GM21360 (cell line): ENCODE measurements around the gene POLD1.
"Not testable (repeated sequence)": the region's sequence is repeated elsewhere in the genome, so short reads cannot be mapped to it uniquely, and the experiment has no call there.

Experiments used
- ATAC-seq: cut with Tn5 transposase; IDR thresholded peaks from one replicate; pipeline ENCODE4 v1.9.1; 2021; ENCODE audit warnings: mild to moderate bottlenecking, moderate library complexity; ENCODE audit not compliant: unreplicated experiment

The POLD1 gene

GRCh38 chr19:50390295-50390694 is 6.1 kb downstream of the POLD1 start:
- not testable (repeated sequence) for ATAC-seq

- not testable (repeated sequence) for ATAC-seq
These were observed 6.8 kb downstream of the POLD1 start for GRCh38 chr19:50390952-50391351.

- ATAC-seq, result no peak
These were observed 8.6 kb downstream of the POLD1 start for GRCh38 chr19:50392759-50393158.

- ATAC-seq, result no peak
These were observed 9.4 kb downstream of the POLD1 start for GRCh38 chr19:50393589-50393988.

- no peak for ATAC-seq
These were observed 9.9 kb downstream of the POLD1 start for GRCh38 chr19:50394017-50394416.

GRCh38 chr19:50398675-50399367 is 14.7 kb downstream of the POLD1 start:
- ATAC-seq, result no peak

- no peak for ATAC-seq
These were observed 15.2 kb downstream of the POLD1 start for GRCh38 chr19:50399368-50399745.

GRCh38 chr19:50401605-50402450 is 17.7 kb downstream of the POLD1 start:
- no peak for ATAC-seq

- no peak for ATAC-seq
These were observed 18.6 kb downstream of the POLD1 start for GRCh38 chr19:50402544-50403301.

- ATAC-seq, result no peak
These were observed 22.1 kb downstream of the POLD1 start for GRCh38 chr19:50406156-50406820.

- ATAC-seq, result no peak
These were observed 22.7 kb downstream of the POLD1 start for GRCh38 chr19:50406829-50407228.

GRCh38 chr19:50409347-50409746 is 25.2 kb downstream of the POLD1 start:
- ATAC-seq, result no peak

- ATAC-seq, result no peak
These were observed 26.0 kb downstream of the POLD1 start for GRCh38 chr19:50410109-50410508.

- no peak for ATAC-seq
These were observed 28.3 kb downstream of the POLD1 start for GRCh38 chr19:50412419-50412818.

GRCh38 chr19:50413096-50413495 is 28.9 kb downstream of the POLD1 start:
- ATAC-seq, result no peak

- ATAC-seq, result no peak
These were observed 29.4 kb downstream of the POLD1 start for GRCh38 chr19:50413531-50413930.

GRCh38 chr19:50414864-50415660 is 30.9 kb downstream of the POLD1 start:
- peak; percentile 13 for ATAC-seq

GRCh38 chr19:50415661-50416033 is 31.5 kb downstream of the POLD1 start:
- ATAC-seq, result peak; percentile 32

- no peak for ATAC-seq
These were observed 32.2 kb downstream of the POLD1 start for GRCh38 chr19:50416034-50416977.
